BE2C (cell line): ENCODE data around the gene RANBP3L.

Experiments used
- DNase-seq: peaks from one replicate; pipeline ENCODE4 v3.0.0-alpha.2; 2020
- H3K27me3 ChIP-seq: fragments of 250-450 bp; sonication (Bioruptor Pico); 2 replicates; pipeline ENCODE4 v1.5.1; 2020; ENCODE audit warnings: mild to moderate bottlenecking
- H3K36me3 ChIP-seq: fragments of 250-450 bp; sonication (Bioruptor Pico); 2 replicates; pipeline ENCODE4 v1.5.1; 2020; ENCODE audit warnings: mild to moderate bottlenecking
- H3K4me1 ChIP-seq: fragments of 250-450 bp; sonication (Bioruptor Pico); 2 replicates; pipeline ENCODE4 v1.5.1; 2020
- H3K4me3 ChIP-seq: 2 replicates; pipeline ENCODE4 v1.5.1; 2011; ENCODE audit warnings: low read depth, low read length
- H3K9me3 ChIP-seq: fragments of 250-450 bp; sonication (Bioruptor Pico); 2 replicates; pipeline ENCODE4 v1.5.1; 2020
- TF ChIP-seq, protein P1 (sequence below): IDR thresholded peaks from 2 replicates; pipeline ENCODE4 v1.5.1; 2012; ENCODE audit warnings: mild to moderate bottlenecking, low read depth, low read length

The RANBP3L gene

DNA sequence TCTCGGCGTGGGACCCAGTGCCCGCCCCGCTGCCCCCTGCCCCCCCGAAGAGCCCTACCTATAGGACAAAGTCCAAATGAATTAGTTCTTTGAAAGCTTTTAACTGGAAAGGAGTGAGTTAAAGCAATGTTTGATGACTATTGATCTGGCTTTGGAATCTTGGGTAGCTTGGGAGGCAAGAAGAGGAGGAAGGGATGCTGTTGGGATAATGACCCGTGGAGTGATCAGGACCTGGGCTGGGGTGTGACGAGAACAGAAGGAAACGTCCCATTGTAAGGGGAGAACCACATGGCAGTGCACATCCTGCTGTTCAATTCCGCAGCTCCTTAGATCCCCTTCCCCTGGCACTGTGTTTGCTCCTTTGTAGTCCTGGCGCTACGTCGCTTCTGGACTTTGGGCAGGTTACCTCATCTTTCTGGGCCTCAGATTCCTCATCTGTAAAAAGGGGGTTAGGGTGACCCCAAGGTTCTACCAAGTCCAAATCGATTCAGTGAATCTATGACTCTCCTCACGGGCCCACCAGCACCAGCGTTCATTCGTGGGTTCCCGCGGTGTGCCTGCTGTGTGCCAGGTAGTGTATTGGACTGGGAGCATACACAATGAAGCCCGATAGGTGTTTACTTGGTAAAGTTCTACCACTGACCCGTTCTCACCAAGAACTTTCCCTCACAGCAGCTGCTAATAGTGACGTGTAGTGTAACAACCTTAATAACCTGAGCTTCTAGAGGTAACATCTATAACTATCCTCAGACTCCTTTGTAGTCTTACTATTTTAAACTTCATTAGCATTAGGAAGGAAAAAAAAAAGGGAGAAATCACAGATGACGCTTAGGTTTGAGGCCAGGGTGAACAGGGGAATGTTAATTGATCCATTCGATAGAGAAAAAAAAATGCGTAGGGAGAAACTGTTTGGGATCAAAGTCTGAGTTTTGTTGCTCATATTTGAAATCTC lies 58.9 kb downstream of the RANBP3L start:
- Histone ChIP-seq H3K27me3 (no peaks in the 10 kb centered on the region), H3K4me3 (peak overlapping the region; percentile 84), H3K4me1 (peaks cover 1% of the 10 kb centered on the region), H3K9me3 (peaks cover 3% of the 10 kb centered on the region; the same call in 1 of the 2 replicates), H3K36me3 (no peaks in the 10 kb centered on the region)
- no peak for DNase-seq
- TF ChIP-seq, protein P1, sequence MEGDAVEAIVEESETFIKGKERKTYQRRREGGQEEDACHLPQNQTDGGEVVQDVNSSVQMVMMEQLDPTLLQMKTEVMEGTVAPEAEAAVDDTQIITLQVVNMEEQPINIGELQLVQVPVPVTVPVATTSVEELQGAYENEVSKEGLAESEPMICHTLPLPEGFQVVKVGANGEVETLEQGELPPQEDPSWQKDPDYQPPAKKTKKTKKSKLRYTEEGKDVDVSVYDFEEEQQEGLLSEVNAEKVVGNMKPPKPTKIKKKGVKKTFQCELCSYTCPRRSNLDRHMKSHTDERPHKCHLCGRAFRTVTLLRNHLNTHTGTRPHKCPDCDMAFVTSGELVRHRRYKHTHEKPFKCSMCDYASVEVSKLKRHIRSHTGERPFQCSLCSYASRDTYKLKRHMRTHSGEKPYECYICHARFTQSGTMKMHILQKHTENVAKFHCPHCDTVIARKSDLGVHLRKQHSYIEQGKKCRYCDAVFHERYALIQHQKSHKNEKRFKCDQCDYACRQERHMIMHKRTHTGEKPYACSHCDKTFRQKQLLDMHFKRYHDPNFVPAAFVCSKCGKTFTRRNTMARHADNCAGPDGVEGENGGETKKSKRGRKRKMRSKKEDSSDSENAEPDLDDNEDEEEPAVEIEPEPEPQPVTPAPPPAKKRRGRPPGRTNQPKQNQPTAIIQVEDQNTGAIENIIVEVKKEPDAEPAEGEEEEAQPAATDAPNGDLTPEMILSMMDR: no peak

DNA sequence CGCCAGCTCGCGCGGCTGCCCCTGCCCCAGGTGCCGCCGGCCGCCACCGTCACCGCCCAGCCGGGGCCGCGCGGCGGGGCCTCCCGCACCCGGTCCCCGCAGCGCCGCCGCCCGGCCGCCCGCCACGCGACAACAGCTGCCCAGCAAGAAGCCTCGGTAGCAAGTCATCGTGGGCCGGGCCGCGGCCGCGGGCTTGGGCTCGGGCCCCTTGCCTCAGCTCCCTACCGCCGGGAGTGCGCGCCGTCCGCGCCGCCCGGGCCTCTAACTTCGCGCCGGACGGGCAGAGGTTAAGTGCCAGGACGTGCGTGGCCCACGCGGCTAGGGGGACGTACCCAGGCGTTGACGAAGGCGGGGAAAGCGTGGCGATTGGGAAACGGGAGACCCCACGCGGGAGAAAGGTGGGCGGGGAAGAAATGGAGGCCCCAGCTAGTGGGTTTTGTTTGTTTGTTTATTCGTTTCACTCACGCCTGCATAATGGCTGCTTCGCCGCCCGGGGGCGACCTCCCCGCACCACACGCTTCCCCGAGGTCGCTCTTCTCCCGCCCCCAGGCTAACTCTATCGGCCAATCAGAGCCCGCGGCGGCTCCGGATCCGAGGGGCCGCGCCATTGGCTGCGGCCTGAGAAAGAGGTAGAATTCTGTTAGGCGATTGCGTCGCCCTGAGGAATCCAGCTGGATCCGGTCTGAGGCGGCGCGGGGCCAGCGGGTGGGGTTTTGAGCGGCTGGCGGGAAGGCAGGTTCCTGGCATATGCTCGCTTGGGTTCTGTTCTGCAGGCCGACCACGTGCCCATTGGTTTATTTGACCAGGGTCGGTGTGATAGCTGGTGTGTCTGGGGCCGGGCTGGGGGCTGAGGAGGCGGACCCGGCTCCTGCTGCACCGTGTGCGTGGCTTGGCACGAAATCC lies 59.8 kb downstream of the RANBP3L start, which contains the start of gene NADK2:
Gene NADK2 (minus strand): TSS at position 295 of the 903 bp plus-strand sequence. CDS start 127 bp downstream, at position 168.
- H3K36me3 ChIP-seq: no peaks in the 10 kb centered on the region
- no peaks in the 10 kb centered on the region for H3K27me3 ChIP-seq
- DNase-seq: peak; percentile 96
- peaks cover 3% of the 10 kb centered on the region for H3K4me1 ChIP-seq
- H3K9me3 ChIP-seq: peaks cover 3% of the 10 kb centered on the region; the same call in 1 of the 2 replicates
- TF ChIP-seq, protein P1: peak; percentile 68
- peak within 1 kb of the TSS; percentile 84 for H3K4me3 ChIP-seq

DNA sequence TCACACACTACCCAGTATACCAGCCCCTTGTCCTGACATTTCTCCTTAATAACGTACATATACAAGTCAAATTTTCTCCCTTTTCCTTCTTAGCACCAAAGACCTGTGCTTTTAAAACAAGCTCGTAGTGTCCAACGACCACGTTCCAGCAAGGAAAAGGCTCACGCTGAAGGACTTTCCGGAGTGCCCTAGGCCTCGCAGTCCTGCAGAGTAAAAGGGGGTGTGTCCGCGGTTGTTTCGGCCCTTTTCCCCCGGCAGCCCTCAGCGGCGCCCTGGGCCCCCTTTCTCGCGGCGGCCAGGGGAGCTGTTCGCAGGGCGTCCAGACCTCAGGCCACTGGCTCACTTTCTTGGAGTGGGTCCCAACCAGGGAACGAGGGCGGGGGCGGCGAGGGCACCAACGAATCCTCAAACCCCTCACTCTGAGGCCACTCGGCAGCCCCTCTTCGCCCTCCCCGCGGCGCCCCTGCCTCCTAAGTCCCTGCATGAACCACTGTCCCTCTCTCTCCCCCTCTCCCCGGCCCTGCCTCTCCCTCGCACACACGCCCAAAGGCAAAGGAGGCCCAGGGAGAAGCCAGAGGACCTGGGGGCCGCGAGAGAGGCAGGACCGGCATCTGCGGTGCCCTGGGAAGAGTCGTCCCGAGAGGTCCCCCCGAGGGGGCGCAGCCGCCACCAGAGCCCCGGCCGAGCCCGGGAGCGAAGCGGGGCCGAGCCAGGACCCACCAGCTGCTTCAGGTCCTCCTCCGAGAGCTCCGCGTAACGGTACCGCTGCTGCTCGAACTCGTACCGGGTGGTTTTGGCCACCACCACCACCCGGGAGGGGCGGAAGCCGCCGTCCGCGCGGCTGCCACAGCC lies 60.7 kb downstream of the RANBP3L start:
- TF ChIP-seq, protein P1: peak; percentile 8; the same call in 1 of the 2 replicates
- Histone ChIP-seq H3K4me1 (peaks cover 3% of the 10 kb centered on the region), H3K9me3 (peaks cover 3% of the 10 kb centered on the region; the same call in 1 of the 2 replicates), H3K36me3 (no peaks in the 10 kb centered on the region), H3K4me3 (peak overlapping the region; percentile 84), H3K27me3 (no peaks in the 10 kb centered on the region)
- DNase-seq: peak; percentile 70

DNA sequence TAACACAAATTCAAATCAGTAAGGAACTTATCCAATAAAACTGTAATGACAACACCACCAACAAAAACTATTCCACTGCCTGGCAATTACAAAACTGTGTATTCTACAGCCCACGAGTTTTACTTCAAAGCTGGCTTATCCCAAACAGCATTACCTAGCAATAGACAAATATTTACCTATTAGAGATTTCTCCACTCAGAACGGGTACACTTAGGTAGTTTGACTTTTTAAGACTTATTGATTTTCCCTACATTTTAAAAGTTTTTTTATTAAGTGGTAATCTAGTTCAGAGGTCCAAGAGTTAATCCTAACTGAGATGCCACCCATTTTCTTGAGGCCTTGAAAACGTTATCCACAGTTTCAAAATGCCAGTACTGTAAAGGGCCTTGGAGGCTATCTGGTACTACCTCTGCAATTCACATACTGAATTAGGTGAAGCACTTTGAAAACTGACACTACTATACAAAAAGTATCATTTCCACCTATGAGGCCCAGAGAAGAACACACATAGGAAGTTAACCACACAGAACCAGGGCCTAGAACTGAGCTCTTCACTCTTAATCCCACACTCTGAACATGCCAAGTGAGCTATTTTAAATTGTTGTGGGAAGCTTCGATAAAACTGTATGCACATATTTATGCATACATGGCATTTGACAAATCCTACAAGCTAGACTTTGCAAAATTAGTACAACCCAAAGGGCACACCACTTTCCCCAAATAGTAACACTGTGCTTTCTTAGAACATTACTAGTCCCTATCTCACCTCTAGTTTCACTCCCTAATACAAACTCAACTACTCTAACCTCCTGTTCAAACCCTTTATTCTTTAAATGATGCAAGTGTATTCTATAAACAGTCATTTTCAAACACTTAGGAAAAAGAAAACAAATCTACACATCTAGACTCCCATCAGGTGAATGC lies 62.1 kb downstream of the RANBP3L start:
- Histone ChIP-seq H3K27me3 (no peaks in the 10 kb centered on the region), H3K36me3 (no peaks in the 10 kb centered on the region), H3K4me1 (peaks cover 3% of the 10 kb centered on the region), H3K9me3 (peaks cover 3% of the 10 kb centered on the region; the same call in 1 of the 2 replicates), H3K4me3 (no peak overlapping the region)
- DNase-seq: no peak
- TF ChIP-seq, protein P1: no peak
